ENCODE data around the gene FGF13.

FGF13 gene

GRCh38 chrX:138664016-138664415, 47.5 kb downstream of the FGF13 start:
- no peak for DNase-seq (ENCODE audit: low read depth)

DNA sequence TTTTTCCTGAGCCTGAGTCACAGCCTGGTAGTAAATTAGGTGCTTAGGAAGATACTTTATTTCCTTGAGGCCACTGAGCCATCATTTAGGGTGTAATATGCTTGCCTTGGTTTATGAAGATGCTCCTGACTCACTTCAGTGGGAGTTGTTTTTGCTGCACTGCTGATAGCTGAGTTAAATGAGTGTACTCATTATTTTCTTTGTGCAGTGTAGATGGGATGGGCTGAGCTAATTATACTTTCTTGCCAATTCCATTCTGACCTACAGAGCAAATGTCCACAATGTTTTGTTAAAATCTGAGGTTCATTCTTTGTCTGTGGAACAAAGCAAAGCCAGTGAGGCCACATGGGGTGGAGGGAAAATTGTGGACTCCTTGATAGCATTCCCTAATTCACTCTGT, 60.0 kb downstream of the FGF13 start:
- DNase-seq (ENCODE audit: low read depth) = no peak

DNA sequence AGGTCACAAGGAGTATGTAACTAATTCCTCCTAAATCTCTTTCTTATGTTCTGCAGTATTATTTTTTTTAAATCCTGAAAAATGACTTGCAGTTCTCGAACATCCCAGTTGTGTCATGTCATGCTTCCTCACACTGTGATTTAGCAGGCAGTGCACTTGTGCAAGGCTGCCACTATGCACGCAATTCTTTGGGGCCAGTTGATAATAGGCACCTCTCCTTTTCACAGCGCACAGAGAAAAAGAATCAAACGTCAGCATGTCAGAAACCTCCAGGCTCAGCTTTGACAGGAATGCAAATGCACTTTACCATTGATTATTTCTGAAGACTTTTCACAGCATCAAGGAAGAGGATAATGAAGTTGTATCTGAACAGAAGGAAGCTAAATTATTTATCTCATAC, 62.9 kb downstream of the FGF13 start:
- no peak for DNase-seq (ENCODE audit: low read depth)

GRCh38 chrX:138638996-138639395, 72.5 kb downstream of the FGF13 start:
- DNase-seq (ENCODE audit: low read depth) = no peak

Measured in stimulated activated CD4-positive, alpha-beta T cell treated with anti-CD3 and anti-CD28 coated beads, Interleukin-2, amount 100 ng/mL, for 4 hours (primary cell).